GM19324 (cell line): Measurements from ENCODE around the gene ZSWIM2.
"Not testable (repeated sequence)": the region's sequence is repeated elsewhere in the genome, so short reads cannot be mapped to it uniquely, and the experiment has no call there.

Source experiments
- ATAC-seq: cut with Tn5 transposase; IDR thresholded peaks from one replicate; pipeline ENCODE4 v1.9.1; 2021; ENCODE audit warnings: mild to moderate bottlenecking, moderate library complexity; ENCODE audit not compliant: unreplicated experiment, low FRiP score

The ZSWIM2 gene, protein sequence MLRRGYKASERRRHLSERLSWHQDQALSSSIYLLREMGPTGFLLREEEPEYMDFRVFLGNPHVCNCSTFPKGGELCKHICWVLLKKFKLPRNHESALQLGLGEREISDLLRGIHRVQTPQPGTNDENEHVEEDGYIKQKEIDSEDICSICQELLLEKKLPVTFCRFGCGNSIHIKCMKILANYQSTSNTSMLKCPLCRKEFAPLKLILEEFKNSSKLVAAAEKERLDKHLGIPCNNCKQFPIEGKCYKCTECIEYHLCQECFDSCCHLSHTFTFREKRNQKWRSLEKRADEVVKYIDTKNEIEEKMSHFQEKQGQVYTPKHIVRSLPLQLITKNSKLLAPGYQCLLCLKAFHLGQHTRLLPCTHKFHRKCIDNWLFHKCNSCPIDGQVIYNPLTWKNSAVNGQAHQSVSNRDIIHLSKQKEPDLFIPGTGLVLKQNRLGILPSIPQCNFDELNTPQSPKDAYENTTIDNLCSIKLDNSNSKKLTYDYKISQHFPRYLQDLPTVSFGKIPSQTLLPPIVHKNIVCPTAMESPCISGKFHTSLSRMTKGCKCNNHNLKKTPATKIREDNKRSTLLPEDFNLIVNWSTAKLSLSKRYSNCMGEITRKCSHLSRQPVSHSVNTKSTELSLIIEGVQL

GRCh38 chr2:186848873-186849578, at the start of gene ZSWIM2:
TSS of gene ZSWIM2 (minus strand) at chr2:186849170. CDS start at chr2:186849130, 40 bp downstream.
- peak; percentile 90 for ATAC-seq

GRCh38 chr2:186896220-186896619, 47.2 kb upstream of the ZSWIM2 start:
- not testable (repeated sequence) for ATAC-seq

GRCh38 chr2:186895451-186895850, 46.5 kb upstream of the ZSWIM2 start:
- no peak for ATAC-seq

DNA sequence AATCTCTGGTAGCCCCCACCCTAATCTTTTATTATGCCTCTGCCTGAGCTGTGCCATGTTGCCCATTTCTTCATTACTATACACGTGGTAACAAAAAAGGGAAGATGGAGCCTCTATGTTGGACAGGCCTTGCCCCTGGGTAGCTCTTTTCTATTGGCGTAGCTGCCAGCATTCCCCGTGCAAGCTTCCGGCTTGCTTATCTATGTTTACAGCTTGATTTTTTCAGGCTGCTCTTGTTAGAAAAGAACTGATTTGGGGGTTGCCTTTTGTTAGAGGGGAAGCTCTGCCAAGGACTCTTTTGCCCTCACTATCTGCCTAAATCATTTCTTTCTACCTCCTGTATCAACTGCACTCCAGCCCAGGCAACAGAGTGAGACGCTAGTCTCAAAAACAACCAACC, 45.5 kb upstream of the ZSWIM2 start:
- ATAC-seq: no peak

GRCh38 chr2:186892821-186893220, 43.9 kb upstream of the ZSWIM2 start:
- no peak for ATAC-seq

DNA sequence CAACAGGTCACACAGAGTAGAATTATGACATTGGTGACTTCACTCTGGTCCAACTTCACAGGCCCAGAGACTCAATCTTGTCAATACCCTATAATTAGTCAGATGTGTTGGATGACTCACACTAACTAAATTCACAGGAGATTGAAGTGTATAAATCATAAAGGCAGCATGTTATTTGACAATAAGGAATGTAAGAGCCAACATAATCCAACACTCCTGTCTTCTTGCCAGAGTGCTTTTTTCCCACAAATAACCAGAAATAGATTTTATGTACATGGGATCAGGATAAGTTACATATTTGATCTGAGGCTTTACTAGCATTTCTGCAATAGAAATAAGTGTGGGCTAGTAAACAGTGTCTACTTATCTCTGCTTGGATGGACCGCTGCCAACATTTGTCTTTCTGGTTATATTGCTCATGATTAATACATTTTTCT, 42.2 kb upstream of the ZSWIM2 start:
- no peak for ATAC-seq

- no peak for ATAC-seq
Measured at GRCh38 chr2:186889101-186889879, 40.3 kb upstream of the ZSWIM2 start.

DNA sequence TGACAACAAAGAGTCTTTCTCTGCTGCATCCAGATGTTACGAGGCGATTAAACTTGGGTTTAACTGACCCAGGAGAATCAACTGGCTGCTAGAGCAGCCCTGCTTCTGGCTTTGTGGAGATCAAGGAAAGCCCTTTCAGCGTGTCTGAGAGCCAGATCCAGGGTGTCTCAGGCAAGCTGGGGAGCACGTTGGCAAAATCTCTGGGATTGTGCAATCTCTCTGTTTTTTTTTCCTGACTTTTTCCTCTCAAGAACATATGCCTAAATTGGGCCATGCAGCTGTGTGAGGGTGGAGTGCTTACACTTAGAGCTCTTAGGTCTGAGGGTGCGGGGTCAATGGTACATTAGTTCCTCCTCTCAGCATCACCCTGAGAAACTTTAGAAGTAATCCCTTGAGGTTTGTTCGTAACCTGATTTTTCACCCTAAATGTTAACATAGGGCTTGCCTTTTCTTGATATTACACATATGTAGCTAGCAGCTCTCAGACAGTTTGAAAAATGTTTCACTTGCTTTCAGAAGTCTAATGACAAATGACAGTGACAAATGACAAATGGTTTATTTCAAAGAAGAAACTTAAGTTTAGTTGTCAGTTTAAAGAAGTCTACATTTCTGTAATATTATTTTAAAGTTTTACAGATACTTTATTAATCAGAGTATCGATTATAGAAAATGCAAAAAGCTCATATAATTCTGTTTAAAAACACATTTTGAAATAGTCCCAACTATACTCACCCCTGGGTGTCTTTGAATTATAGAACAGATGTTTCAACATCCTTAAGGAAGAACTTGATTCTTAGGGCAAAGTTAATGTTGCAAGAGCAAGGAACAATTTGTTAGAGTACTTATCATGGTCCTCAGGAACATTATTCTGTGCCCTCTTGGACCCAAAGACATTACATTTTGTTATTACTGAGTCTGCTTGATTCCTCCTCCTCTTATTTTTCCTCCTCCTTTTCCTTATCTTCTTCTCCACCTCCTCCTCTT, 38.4 kb upstream of the ZSWIM2 start:
- no peak for ATAC-seq

GRCh38 chr2:186884587-186884986, 35.6 kb upstream of the ZSWIM2 start:
- no peak for ATAC-seq

DNA sequence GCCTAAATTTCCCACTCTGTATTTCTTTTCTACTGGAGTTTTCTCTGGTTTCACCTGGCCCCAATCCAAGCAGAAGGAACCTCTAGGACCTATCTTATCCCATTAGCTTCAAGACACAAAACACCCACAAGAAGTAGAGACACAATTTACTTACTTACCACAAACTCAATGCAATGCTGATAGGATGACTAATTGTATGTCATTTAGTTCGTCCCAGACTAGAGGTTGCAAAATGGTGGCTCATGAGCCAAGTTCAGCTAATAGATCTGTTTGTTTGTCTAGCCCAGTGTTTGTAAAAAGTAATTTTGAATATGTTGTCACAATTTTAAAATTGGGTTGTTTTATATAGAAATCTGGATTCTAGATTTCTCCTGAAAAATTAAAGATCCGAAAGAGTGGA, 34.7 kb upstream of the ZSWIM2 start:
- ATAC-seq: no peak

GRCh38 chr2:186882511-186883071, 33.6 kb upstream of the ZSWIM2 start:
- no peak for ATAC-seq

GRCh38 chr2:186881660-186882059, 32.7 kb upstream of the ZSWIM2 start:
- no peak for ATAC-seq

DNA sequence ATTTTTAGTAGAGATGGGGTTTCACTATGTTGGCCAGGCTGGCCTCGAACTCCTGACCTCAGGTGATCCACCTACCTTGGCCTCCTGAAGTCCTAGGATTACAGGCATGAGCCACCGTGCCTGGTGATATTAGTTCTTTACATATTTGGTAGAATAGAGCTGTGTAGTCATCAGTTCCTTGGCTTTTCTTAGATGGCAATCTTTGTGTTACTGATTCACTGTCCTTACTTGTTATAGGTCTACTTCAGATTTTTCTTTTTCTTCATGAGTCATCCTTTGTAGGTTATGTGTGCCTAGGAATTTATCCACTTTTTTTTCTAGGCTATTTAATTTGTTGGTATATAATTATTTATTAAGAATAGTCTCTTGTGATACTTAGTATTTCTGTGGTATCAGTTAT, 30.3 kb upstream of the ZSWIM2 start:
- no peak for ATAC-seq

DNA sequence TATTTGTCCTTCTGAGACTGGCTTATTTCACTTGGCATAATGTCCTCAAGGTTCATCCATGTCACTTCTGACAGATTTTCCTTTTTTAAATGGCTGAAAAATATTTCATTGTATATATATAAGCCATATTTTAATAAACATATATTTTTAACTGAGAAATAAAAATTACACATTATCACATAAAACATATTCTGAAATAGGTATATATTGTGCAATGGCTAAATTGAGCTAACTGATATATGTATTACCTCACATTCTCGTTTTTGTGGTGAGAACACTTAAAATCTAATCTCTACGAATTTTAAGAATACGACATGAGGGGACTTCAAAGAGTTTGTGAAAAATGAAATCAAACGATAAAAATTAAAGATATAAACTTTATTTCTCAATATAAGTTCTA, 25.7 kb upstream of the ZSWIM2 start:
- ATAC-seq: no peak

GRCh38 chr2:186871881-186872280, 22.9 kb upstream of the ZSWIM2 start:
- no peak for ATAC-seq

- no peak for ATAC-seq
Measured at GRCh38 chr2:186868344-186868743, 19.4 kb upstream of the ZSWIM2 start.

- no peak for ATAC-seq
Measured at GRCh38 chr2:186862869-186863709, 14.1 kb upstream of the ZSWIM2 start.

GRCh38 chr2:186855216-186855615, 6.2 kb upstream of the ZSWIM2 start:
- ATAC-seq: no peak
